Hematopoietic multipotent progenitor cell treated with erythropoietin and hydrocortisone succinate and interleukin-3 and kit ligand, for 6 days (in vitro differentiated cells): ENCODE results near the gene SYT9.
"Not testable (repeated sequence)": the region's sequence is repeated elsewhere in the genome, so short reads cannot be mapped to it uniquely, and the experiment has no call there.

ENCODE experiments used
- DNase-seq: peaks from one replicate; pipeline ENCODE4 v3.0.0-alpha.2; 2015

SYT9 gene

GRCh38 chr11:7275133-7275532 is 23.4 kb downstream of the SYT9 start:
- no peak for DNase-seq

- peak; percentile 56 for DNase-seq
These were observed 26.7 kb downstream of the SYT9 start for GRCh38 chr11:7278314-7278917.

- no peak for DNase-seq
These were observed 28.0 kb downstream of the SYT9 start for GRCh38 chr11:7279676-7280075.

GRCh38 chr11:7281079-7281478 is 29.4 kb downstream of the SYT9 start:
- DNase-seq = no peak

DNA sequence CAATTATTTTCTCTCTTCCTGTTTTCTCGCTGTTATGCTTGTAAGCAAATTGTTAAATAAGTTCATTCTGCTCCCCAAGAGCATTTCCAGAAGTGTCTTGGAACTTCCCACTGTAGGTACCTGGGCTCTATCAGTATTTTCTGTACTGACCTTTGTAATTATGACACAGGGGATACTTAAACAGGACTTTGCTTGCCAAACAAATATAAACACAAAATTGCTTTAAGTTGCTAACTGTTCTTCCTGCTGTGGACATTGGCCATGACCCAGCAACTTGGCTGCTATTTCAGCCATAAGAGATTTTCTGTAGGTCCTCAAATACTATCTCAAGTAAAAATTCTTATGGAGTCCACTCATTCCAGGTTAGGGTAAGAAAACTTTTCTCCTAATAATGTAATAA is 30.1 kb downstream of the SYT9 start:
- DNase-seq = no peak

GRCh38 chr11:7286178-7286577 is 34.5 kb downstream of the SYT9 start:
- DNase-seq = no peak

- DNase-seq = no peak
These were observed 39.6 kb downstream of the SYT9 start for GRCh38 chr11:7291100-7291829.

DNA sequence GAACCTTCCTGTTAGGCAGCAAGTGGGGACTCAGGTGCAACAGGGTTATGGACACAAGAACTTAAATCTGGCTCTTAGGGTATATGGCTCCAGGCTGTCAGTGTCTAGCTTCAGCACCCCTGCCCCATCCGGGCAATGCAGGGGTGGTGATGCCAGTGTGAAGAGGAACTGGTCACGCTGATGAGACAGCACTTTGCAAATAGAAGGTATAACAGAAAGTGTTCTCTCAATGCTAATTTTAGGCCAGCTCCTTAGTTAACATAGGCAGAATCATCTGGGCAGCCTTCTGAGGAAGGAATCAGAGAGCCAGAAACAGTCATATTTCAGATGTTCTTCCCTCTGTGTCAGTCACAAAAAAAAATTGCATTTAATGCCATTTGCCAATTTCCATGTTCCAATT is 41.2 kb downstream of the SYT9 start:
- DNase-seq = no peak

DNA sequence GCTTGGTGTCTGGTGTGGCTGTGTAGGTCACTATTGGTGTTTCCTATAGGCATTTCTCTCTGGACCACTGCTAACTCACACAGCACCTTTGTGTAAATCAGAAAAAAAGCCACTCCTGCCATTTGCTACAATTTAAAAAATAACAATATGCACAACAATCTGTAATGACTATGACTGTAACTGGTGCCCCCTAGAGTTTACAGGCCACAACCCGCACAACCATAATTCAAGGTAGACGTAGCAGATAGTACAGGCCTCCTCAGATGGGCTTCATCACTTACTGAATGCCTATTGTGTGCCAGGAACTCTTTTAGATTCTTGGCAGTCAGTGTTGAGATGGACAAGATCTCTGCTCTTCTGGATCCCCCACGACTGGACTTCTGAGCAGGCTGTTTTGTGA is 47.7 kb downstream of the SYT9 start:
- DNase-seq = no peak

- no peak for DNase-seq
These were observed 48.6 kb downstream of the SYT9 start for GRCh38 chr11:7300281-7300680.

GRCh38 chr11:7303146-7303545 is 51.4 kb downstream of the SYT9 start:
- no peak for DNase-seq

GRCh38 chr11:7306900-7307299 is 55.2 kb downstream of the SYT9 start:
- no peak for DNase-seq

- no peak for DNase-seq
These were observed 56.1 kb downstream of the SYT9 start for GRCh38 chr11:7307836-7308235.

- DNase-seq = no peak
These were observed 60.2 kb downstream of the SYT9 start for GRCh38 chr11:7311903-7312302.

DNA sequence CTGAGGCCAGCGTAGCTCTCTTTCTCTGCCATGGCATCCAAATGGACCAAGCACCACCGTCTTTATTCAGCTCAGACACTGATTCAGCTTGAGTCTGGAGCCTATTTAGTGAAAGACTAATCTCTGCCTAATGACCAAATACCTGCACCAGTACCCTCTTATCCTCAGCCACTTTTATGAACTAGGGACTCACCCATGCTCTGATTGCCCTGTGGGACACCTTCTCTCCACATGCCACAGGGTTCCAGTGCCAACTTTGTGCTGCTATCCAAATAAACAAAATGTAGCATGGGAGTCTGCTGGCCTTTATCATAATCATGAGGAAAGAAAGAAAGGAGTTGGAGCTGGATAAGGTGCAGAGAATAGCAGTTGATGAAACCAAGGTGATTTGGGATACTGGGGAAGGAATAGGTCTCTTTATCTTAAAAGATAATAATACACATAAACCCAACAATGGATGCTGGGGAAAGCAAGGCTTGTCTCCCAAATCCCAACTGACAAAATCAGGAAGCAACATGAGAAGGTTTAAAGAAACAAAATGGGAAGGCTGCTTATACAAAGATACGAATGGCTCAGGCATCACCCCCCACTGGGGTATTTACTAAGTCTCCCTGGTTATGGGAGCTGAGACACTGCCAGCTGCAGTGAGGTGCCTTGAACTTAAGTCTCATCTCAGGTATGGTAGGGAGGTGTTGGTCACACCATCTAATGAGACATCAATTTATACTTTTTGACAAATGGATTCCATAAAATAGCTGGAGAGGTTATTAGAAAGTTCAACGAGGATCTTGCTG is 63.3 kb downstream of the SYT9 start:
- DNase-seq = no peak

DNA sequence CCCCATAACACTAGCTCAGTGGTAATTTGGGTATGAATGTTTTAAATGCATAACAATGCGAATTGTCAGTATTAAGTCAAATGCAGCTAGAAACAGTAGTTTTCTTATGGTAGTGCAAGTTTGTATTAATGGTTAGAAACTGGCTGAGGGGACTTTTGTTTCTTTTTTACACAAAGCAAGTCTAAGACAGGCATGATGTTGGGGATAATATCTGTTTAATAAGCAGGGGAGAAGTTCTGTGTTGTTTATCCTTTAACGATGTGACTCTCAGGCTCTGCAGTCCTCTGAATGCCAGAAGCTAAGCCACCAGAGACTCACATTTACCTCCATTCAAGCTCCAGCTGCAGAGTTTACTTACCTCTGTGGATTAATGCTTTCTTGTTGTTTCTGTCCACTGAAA is 67.8 kb downstream of the SYT9 start:
- no peak for DNase-seq

- DNase-seq = no peak
These were observed 68.6 kb downstream of the SYT9 start for GRCh38 chr11:7320306-7320705.

DNA sequence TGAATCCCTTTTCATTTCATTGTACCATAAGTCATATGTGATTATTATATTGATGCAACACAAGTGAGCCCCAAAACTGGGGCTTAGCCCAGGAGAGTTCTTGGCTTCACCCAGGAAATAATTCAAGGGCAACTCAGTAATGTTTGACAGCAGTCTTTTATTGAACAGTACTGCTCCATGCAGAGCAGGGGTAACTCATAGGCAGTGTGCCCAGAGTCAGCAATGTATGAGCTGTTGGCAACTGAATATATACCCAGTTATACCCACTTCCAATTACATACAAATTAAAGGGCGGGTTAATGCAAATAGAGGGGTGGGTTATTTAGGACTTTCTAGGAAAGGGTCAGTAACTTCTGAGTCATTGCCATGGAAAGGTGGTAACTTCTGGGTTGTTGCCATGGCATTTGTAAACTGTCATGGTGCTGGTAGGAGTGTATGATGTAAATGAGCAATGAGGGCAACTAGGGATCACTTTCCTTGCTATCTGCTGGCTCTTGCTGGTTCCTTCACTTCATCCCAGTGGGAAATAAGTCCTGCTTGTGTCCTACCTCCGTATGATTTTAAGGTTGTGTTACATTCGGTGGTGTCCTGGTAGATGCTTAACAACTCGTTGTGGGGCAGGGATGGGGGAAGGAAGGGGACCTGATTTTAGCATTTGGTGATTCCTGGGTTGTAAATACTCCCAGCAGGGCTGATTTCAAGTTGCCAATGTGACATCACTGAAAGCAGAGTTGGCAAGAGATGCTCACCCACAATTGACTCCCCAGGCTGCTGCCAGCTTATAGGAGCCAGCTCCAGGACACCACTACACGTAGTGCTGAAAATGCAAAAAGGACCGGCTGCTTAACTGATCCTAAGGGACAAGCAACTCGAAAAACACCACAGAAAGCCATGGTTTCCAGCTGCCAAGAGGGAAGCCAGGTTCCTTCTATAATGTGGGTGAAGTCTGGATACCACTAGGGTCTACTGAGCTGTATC is 70.1 kb downstream of the SYT9 start:
- no peak for DNase-seq

GRCh38 chr11:7332451-7332850 is 80.7 kb downstream of the SYT9 start:
- DNase-seq = no peak

GRCh38 chr11:7332962-7333361 is 81.3 kb downstream of the SYT9 start:
- DNase-seq = no peak

DNA sequence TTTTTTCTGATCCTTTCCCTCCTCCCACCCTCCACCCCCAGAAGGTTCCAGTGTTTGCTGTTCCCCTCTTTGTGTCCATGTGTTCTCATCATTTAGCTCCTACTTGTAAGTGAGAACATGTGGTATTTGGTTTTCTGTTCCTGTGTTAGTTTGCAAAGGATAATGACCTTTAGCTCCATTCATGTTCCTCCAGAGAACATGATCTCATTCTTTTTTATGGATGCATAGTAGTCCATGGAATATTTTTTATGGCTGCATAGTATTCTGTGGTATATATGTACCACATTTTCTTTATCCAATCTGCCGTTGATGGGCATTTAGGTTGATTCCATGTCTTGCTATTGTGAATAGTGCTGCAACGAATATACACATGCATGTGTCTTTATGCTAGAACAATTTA is 83.7 kb downstream of the SYT9 start:
- DNase-seq = not testable (repeated sequence)

GRCh38 chr11:7341551-7341950 is 89.8 kb downstream of the SYT9 start:
- DNase-seq = no peak
